Loucy (cell line): ENCODE results near the gene BTBD9.

Experiments used
- EZH2phosphoT487 ChIP-seq: fragments of 200-600 bp; IDR thresholded peaks from 2 replicates; pipeline ENCODE4 v1.6.1; 2018; ENCODE audit warnings: antibody characterized with exemption, mild to moderate bottlenecking, moderate library complexity, borderline replicate concordance
- TF ChIP-seq, protein P1 (sequence below): fragments of 200-600 bp; sonication (generic); conservative IDR thresholded peaks from 2 replicates; pipeline ENCODE4 v1.5.1; 2014; ENCODE audit warnings: mild to moderate bottlenecking, antibody characterized with exemption, low read length

DNA sequence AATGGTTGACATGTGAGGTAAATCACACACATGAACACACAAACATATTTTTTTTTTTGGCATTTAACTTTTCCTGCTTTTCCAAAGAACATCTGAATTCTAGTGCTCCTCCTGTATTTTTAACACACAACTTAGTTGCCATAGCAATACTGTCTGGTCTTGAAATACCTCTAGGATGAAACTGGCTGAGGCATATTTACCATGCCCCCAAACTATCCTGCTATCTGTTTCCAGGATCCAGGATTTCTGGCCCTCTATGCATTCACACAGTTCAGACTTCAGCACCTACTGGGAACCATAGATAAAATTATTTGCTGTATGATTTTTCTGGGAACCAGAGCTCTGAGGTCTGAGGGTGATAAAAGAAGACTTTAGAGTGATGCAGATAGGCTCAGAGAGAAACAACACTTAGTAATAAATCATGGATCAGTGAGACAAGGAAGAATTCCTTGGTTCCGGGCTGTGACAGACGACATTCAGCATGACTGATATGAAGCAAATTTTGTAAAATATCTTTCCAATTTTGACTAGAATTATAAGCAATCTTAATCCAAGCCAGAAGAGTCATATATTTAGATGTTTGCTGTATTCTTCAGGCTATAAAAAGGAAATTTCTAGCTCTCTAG lies 359.7 kb downstream of the BTBD9 start:
- TF ChIP-seq, protein P1, sequence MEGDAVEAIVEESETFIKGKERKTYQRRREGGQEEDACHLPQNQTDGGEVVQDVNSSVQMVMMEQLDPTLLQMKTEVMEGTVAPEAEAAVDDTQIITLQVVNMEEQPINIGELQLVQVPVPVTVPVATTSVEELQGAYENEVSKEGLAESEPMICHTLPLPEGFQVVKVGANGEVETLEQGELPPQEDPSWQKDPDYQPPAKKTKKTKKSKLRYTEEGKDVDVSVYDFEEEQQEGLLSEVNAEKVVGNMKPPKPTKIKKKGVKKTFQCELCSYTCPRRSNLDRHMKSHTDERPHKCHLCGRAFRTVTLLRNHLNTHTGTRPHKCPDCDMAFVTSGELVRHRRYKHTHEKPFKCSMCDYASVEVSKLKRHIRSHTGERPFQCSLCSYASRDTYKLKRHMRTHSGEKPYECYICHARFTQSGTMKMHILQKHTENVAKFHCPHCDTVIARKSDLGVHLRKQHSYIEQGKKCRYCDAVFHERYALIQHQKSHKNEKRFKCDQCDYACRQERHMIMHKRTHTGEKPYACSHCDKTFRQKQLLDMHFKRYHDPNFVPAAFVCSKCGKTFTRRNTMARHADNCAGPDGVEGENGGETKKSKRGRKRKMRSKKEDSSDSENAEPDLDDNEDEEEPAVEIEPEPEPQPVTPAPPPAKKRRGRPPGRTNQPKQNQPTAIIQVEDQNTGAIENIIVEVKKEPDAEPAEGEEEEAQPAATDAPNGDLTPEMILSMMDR = no peak
- no peak for TF ChIP-seq EZH2phosphoT487
